NCI-H82 (cell line): Measurements from ENCODE around the gene MFSD12.

Source experiments
- DNase-seq: peaks from one replicate; lab custom pipeline; 2025; lab: John Stamatoyannopoulos, UW

The MFSD12 gene

GRCh38 chr19:3536429-3537100, 20.8 kb downstream of the MFSD12 start:
- no peak for DNase-seq

- DNase-seq: no peak
Observed at GRCh38 chr19:3535981-3536380, 21.4 kb downstream of the MFSD12 start.

GRCh38 chr19:3535563-3535965, 21.8 kb downstream of the MFSD12 start:
- DNase-seq: no peak

GRCh38 chr19:3535235-3535535, 22.2 kb downstream of the MFSD12 start:
- DNase-seq: no peak

GRCh38 chr19:3534375-3535234, 22.8 kb downstream of the MFSD12 start:
- DNase-seq: no peak

GRCh38 chr19:3533563-3534216, 23.7 kb downstream of the MFSD12 start:
- DNase-seq: no peak

- no peak for DNase-seq
Observed at GRCh38 chr19:3533033-3533432, 24.4 kb downstream of the MFSD12 start.

GRCh38 chr19:3532154-3532786, 25.1 kb downstream of the MFSD12 start:
- no peak for DNase-seq

GRCh38 chr19:3531716-3532115, 25.7 kb downstream of the MFSD12 start:
- DNase-seq: no peak

GRCh38 chr19:3530389-3530788, 27.0 kb downstream of the MFSD12 start:
- DNase-seq: no peak

GRCh38 chr19:3529299-3529698, 28.1 kb downstream of the MFSD12 start:
- peak; percentile 20 for DNase-seq

GRCh38 chr19:3528539-3529211, 28.7 kb downstream of the MFSD12 start:
- DNase-seq: no peak

- no peak for DNase-seq
Observed at GRCh38 chr19:3528080-3528479, 29.3 kb downstream of the MFSD12 start.

GRCh38 chr19:3527238-3527910, 30.0 kb downstream of the MFSD12 start:
- DNase-seq: no peak

- DNase-seq: no peak
Observed at GRCh38 chr19:3526507-3527237, 30.7 kb downstream of the MFSD12 start.

- DNase-seq: no peak
Observed at GRCh38 chr19:3524904-3525451, 32.4 kb downstream of the MFSD12 start.

- no peak for DNase-seq
Observed at GRCh38 chr19:3524078-3524842, 33.1 kb downstream of the MFSD12 start.

- DNase-seq: no peak
Observed at GRCh38 chr19:3523361-3524077, 33.9 kb downstream of the MFSD12 start.
